Smooth muscle cell (in vitro differentiated cells): ENCODE data around the gene AKR1A1. TPM values are rescaled to one million over a fixed set of nuclear protein-coding genes. Genes with fewer than 3 reads are reported as not detected.

Experiments used
- DNase-seq: peaks from one replicate; lab custom pipeline; 2025; ENCODE audit not compliant: unreplicated experiment; lab: John Stamatoyannopoulos, UW
- H2AFZ ChIP-seq: fragments of 200-600 bp; sonication (generic); 2 replicates; pipeline ENCODE4 v1.6.0; 2016; ENCODE audit warnings: antibody characterized with exemption, low read depth, mild to moderate bottlenecking
- H3F3A ChIP-seq: fragments of 200-600 bp; sonication (generic); 2 replicates; pipeline ENCODE4 v1.6.0; 2017; ENCODE audit warnings: antibody characterized with exemption, low read depth
- H3K27ac ChIP-seq: fragments of 200-600 bp; sonication (generic); 2 replicates; pipeline ENCODE4 v1.5.1; 2016; ENCODE audit warnings: low read depth, mild to moderate bottlenecking
- H3K27me3 ChIP-seq: fragments of 200-600 bp; sonication (generic); 2 replicates; pipeline ENCODE4 v1.6.1; 2016; ENCODE audit warnings: low read depth, mild to moderate bottlenecking
- H3K36me3 ChIP-seq: fragments of 200-600 bp; sonication (generic); 2 replicates; pipeline ENCODE4 v1.5.1; 2016; ENCODE audit warnings: low read depth
- H3K4me1 ChIP-seq: fragments of 200-600 bp; sonication (generic); 2 replicates; pipeline ENCODE4 v1.5.1; 2016; ENCODE audit warnings: low read depth
- H3K4me2 ChIP-seq: fragments of 200-600 bp; sonication (generic); 2 replicates; pipeline ENCODE4 v1.6.0; 2016; ENCODE audit warnings: mild to moderate bottlenecking
- H3K4me3 ChIP-seq: fragments of 200-600 bp; sonication (generic); 2 replicates; pipeline ENCODE4 v1.5.1; 2016; ENCODE audit warnings: mild to moderate bottlenecking
- H3K79me2 ChIP-seq: fragments of 200-600 bp; sonication (generic); 2 replicates; pipeline ENCODE4 v1.6.0; 2016; ENCODE audit warnings: low read depth, mild to moderate bottlenecking
- H3K9ac ChIP-seq: fragments of 200-600 bp; sonication (generic); 2 replicates; pipeline ENCODE4 v1.6.0; 2016; ENCODE audit warnings: low read depth
- H3K9me3 ChIP-seq: fragments of 200-600 bp; sonication (generic); replicated peaks from 2 replicates; pipeline ENCODE4 v1.5.1; 2016; ENCODE audit warnings: low read depth
- H4K20me1 ChIP-seq: fragments of 200-600 bp; sonication (generic); 2 replicates; pipeline ENCODE4 v1.6.0; 2016; ENCODE audit warnings: low read depth
- WGBS: methylation state at CpG from one replicate; pipeline ENCODE4 v1.1.7; 2016; ENCODE audit warnings: low lambda C conversion rate; 5-methylcytosine and 5-hydroxymethylcytosine counted together
- polyA plus RNA-seq: library from polyadenylated mRNA; unstranded; fragments of >200 nt; fragmentation: Nextera tagmentation; extraction: Ambion mirVana; gene quantifications from 2 replicates; pipeline ENCODE4 v1.2.1, GENCODE V29; 2016
- total RNA-seq: library from RNA; depleted of rRNA; stranded (reverse); fragments of >200 nt; gene quantifications from 2 replicates; pipeline ENCODE4 v1.2.3, GENCODE V29; 2014
- TF ChIP-seq, protein P1 (sequence below): fragments of 200-600 bp; sonication (generic); IDR thresholded peaks from 2 replicates; pipeline ENCODE4 v1.5.1; 2017; ENCODE audit warnings: borderline replicate concordance, mild to moderate bottlenecking, antibody characterized with exemption; ENCODE audit not compliant: insufficient read depth, poor library complexity, severe bottlenecking

AKR1A1 gene
- total and polyA plus RNA-seq, 2 experiments from 2014 or later: 91.4 to 135 TPM

DNA sequence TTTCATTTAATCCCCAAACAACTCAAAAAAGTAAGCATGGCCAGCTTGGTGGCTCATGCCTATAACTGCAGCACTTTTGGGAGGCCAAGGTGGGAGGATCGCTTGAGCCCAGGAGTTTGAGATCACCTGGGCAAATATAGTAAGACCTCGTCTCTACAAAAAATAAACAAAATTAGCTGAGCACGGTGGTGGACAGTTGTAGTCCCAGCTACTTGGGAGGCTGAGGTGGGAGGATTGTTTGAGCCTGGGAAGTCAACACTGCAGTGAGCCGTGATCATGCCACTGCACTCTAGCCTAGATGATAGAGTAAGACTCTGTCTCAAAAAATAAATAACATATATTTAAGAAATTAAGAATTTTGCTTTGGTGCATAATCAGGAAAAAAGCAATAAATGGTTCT lies 6.1 kb upstream of the AKR1A1 start:
- Histone ChIP-seq H2AFZ (no peak overlapping the region), H3F3A (no peaks in the 10 kb centered on the region), H3K9ac (no peak overlapping the region), H4K20me1 (no peaks in the 10 kb centered on the region), H3K9me3 (no peaks in the 10 kb centered on the region), H3K79me2 (no peaks in the 10 kb centered on the region), H3K36me3 (no peaks in the 10 kb centered on the region), H3K4me1 (no peaks in the 10 kb centered on the region), H3K4me3 (no peak overlapping the region), H3K27ac (no peak overlapping the region), H3K27me3 (no peaks in the 10 kb centered on the region), H3K4me2 (no peak overlapping the region)
- 91% methylated on average over 4 of the region's 4 CpGs for WGBS
- TF ChIP-seq, protein P1, sequence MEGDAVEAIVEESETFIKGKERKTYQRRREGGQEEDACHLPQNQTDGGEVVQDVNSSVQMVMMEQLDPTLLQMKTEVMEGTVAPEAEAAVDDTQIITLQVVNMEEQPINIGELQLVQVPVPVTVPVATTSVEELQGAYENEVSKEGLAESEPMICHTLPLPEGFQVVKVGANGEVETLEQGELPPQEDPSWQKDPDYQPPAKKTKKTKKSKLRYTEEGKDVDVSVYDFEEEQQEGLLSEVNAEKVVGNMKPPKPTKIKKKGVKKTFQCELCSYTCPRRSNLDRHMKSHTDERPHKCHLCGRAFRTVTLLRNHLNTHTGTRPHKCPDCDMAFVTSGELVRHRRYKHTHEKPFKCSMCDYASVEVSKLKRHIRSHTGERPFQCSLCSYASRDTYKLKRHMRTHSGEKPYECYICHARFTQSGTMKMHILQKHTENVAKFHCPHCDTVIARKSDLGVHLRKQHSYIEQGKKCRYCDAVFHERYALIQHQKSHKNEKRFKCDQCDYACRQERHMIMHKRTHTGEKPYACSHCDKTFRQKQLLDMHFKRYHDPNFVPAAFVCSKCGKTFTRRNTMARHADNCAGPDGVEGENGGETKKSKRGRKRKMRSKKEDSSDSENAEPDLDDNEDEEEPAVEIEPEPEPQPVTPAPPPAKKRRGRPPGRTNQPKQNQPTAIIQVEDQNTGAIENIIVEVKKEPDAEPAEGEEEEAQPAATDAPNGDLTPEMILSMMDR: no peak
- no peak for DNase-seq

DNA sequence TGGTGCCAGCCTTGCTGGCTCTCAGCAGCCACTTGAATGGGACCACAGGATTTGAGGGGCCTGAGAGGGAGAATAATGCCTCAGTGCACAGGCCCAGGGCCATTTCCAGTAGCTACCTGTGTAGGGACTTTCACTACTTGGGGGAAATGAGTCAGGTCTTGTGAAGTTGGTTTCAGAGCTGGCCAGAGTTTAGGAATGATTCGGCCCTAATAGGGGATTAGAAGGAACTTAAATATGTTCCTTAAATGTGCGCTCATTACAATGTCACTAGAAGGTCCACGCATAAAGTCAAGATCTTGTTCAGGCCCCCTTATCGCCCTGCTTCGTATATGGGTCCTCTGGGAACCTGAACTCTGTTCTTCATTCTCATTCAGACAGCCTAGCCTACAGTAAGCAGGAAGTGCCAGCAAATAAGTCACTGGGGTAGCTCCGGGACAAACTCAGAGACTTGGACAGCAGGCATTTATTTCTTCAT lies 5.6 kb upstream of the AKR1A1 start:
- H3K4me2 ChIP-seq: no peak overlapping the region
- no peak overlapping the region for H2AFZ ChIP-seq
- H3K9ac ChIP-seq: no peak overlapping the region
- no peak for DNase-seq
- no peaks in the 10 kb centered on the region for H3K36me3 ChIP-seq
- no peaks in the 10 kb centered on the region for H4K20me1 ChIP-seq
- 78% methylated on average over 6 of the region's 6 CpGs for WGBS
- H3K27me3 ChIP-seq: no peaks in the 10 kb centered on the region
- no peaks in the 10 kb centered on the region for H3K4me1 ChIP-seq
- H3K4me3 ChIP-seq: no peak overlapping the region
- no peak overlapping the region for H3K27ac ChIP-seq
- H3F3A ChIP-seq: no peaks in the 10 kb centered on the region
- TF ChIP-seq, protein P1: no peak
- H3K9me3 ChIP-seq: no peaks in the 10 kb centered on the region
- no peaks in the 10 kb centered on the region for H3K79me2 ChIP-seq

DNA sequence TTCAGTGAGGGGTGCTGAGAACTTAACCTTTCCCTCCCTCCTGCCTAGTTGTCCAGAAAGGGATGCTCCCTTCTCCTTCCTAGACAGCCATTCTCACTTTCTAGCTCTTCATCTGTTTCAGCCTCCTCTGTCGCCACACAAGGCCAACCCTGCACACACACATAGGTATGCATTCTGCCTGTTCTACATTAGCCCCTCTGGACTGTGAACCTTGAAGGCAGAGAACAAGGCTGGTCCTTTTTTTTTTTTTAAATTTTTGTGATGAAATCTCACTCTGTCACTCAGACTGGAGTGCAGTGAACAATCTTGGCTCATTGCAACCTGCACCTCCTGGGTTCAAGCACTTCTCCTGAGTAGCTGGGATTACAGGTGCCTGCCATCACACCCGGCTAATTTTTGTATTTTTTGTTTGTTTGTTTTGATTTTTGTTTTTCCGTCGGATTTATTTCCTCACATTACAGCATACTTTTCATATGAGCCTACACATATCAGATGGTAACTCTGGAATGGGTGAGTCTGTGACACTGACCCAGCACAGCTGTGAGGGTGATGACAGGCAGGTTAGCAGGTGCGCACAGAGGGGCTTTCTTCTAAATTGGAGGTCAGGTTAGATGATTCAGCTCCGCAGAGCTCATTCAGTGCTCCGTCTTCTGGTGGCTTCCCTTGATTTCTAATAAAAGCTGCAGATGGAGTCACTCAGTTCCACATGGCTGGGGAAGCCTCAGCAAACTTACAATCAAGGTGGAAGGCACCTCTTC lies 4.9 kb upstream of the AKR1A1 start:
- Histone ChIP-seq H3K4me3 (no peak overlapping the region), H3K79me2 (no peaks in the 10 kb centered on the region), H3K36me3 (no peaks in the 10 kb centered on the region), H3K9me3 (no peaks in the 10 kb centered on the region), H4K20me1 (no peaks in the 10 kb centered on the region), H3K4me2 (no peak overlapping the region), H3F3A (no peaks in the 10 kb centered on the region), H3K27ac (no peak overlapping the region), H2AFZ (no peak overlapping the region), H3K9ac (no peak overlapping the region), H3K4me1 (no peaks in the 10 kb centered on the region), H3K27me3 (no peaks in the 10 kb centered on the region)
- TF ChIP-seq, protein P1: no peak
- DNase-seq: no peak
- WGBS: 91% methylated on average over 7 of the region's 7 CpGs

DNA sequence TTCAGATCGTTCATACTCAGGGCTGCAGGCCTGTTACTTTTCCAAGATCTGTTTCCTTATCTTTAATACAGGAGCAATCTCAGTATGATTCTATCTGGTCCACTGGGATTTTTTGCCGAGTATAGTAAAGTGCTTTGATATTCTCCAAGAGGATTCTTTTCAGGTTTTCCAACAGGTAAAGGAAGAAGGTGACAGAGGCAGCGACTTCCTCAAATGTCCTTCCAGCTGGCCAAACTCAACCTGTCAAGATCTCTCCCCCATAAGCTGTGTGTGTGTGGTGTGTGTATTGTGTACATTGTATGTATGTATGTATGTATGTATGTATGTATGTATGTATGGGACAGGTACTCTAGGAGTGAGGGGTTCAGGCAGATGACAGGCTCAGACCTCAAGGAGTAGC lies 1.1 kb downstream of the AKR1A1 start:
- Histone ChIP-seq H3K9me3 (no peaks in the 10 kb centered on the region), H3K36me3 (no peaks in the 10 kb centered on the region), H3K79me2 (peaks cover 6% of the 10 kb centered on the region), H3K4me3 (peak overlapping the region; percentile 66), H3F3A (no peaks in the 10 kb centered on the region), H4K20me1 (peaks cover 14% of the 10 kb centered on the region), H3K9ac (no peak overlapping the region), H2AFZ (no peak overlapping the region), H3K27ac (no peak overlapping the region), H3K4me2 (peak overlapping the region; percentile 89), H3K27me3 (no peaks in the 10 kb centered on the region), H3K4me1 (peaks cover 5% of the 10 kb centered on the region)
- WGBS: 56% methylated on average over 3 of the region's 3 CpGs
- no peak for DNase-seq
- TF ChIP-seq, protein P1: no peak
